ENCODE data around the gene MEGF6.

GRCh38 chr1:3444298-3444697 lies 167.0 kb downstream of the MEGF6 start:
- TF ChIP-seq CTCF (IDR thresholded peaks at IDR 0.05) (no peak), ZFX (IDR thresholded peaks at IDR 0.05; ENCODE audit: borderline replicate concordance) (no peak)
